RCC 7860 (cell line): ENCODE data around the gene MPP7.
"Not testable (repeated sequence)": the region's sequence is repeated elsewhere in the genome, so short reads cannot be mapped to it uniquely, and the experiment has no call there.

Experiments used
- DNase-seq: peaks from one replicate; pipeline ENCODE4 v3.0.0-alpha.2; 2015; ENCODE audit warnings: low spot score
- FAIRE-seq: peaks from 2 replicates; lab custom pipeline; 2012; peaks lifted over from hg19 to GRCh38; lab: Jason Lieb, UNC

MPP7 gene

GRCh38 chr10:28302638-28303488 is at the start of gene MPP7:
Gene MPP7 (minus strand): TSS chr10:28303064. CDS start chr10:28238604, 64,460 bp downstream.
- FAIRE-seq (peak; percentile 87), DNase-seq (peak; percentile 95)

- no peak for DNase-seq
- FAIRE-seq = no peak
These were observed 47.0 kb upstream of the MPP7 start for GRCh38 chr10:28349892-28350291.

DNA sequence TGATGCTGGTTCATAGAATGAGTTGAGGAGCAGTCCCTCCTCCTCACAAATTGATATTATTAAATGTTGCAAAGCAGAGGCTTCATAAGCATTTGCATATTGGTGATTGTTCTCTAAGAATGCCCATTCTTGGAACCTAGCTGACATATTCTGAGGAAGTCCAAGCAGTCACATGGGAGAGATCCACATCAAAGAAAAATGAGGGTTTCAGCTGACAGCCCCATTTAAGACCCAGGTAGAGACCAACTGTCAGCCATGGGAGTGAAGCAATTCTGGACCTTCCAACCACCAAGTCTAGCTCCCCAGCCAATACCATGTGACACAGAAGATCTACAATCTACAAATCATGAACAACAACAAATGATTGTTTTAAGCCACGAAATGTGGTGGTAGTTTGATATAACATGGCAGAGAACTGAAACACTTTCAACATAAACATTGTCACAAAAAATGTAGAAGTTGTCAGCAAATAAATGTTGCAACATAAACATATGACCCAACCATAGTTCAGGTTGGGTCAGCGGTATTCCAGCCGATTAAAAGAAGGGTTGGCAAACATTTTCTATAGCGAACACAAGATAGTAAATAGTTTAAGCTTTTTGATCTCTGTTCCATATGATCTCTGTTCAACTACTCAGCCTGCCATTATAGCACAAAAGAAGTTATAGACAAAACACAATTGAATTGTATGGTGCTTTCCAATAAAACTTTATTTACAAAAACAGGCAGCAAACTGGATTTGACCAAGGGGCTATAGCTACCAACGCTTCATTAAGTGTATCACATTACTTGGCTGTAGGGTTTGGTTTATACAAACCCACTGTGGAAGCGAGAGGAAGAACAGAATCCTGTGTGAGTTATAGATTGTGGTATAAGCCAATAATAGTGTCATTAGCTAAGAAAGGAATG is 41.4 kb upstream of the MPP7 start:
- DNase-seq (no peak), FAIRE-seq (no peak)

- FAIRE-seq (no peak), DNase-seq (no peak)
These were observed 40.4 kb upstream of the MPP7 start for GRCh38 chr10:28343252-28343651.

GRCh38 chr10:28341679-28342078 is 38.8 kb upstream of the MPP7 start:
- not testable (repeated sequence) for DNase-seq, FAIRE-seq

DNA sequence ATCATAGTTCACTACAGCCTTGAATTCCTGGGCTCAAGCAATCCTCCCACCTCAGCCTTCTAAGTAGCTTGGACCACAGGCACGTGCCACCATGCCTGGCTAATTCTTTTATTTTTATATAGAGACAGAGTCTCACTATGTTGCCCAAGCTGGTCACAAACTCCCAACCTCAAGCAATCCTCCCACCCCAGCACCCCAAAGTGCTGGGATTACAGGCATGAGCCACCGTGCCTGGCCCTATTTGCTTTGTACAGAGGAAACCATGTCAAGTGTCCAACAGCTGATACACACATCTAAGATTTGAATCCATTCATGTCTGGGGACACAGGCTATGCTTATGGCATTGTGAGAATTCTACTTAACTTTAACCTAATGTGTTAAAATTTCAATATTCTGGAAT is 29.9 kb upstream of the MPP7 start:
- FAIRE-seq (no peak), DNase-seq (no peak)

DNA sequence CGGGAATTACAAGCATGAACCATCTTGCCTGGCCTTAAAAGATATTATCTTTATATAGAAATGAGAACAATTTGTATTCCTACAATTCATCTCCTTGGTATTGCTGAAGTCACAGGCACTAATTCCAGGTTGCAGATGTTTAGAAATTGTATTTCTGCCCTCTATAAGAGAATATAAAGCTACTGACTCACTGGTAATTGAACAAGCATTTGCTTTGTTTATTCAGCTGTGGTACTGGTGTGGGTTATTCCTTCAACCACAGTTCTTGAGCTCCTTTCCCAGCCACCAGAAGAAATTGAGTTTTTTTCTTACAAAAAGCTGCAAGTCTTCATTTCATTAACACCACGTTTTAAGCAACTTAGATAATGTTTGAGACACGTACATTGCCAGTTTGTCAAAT is 29.0 kb upstream of the MPP7 start:
- DNase-seq (no peak), FAIRE-seq (no peak)

DNA sequence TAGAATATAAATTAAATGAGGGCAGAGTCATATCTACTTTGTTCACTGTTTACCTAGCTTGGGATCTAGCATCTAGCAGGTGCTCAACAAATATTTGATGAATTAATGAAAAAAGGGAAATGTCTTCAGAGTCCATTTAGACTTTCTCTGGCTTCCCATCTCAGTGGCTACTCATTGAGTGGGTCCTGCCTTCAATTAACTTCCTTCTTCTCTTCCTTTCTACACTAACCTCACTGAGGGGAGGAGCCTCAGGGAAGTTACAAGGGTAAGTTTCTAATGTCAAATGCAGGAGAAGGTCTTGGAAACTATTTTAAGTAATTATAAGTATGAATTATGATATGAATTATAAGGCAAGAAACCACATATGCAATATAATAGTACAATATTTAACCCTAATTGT is 28.2 kb upstream of the MPP7 start:
- no peak for FAIRE-seq
- DNase-seq = no peak

GRCh38 chr10:28328346-28328745 is 25.5 kb upstream of the MPP7 start:
- FAIRE-seq = no peak

DNA sequence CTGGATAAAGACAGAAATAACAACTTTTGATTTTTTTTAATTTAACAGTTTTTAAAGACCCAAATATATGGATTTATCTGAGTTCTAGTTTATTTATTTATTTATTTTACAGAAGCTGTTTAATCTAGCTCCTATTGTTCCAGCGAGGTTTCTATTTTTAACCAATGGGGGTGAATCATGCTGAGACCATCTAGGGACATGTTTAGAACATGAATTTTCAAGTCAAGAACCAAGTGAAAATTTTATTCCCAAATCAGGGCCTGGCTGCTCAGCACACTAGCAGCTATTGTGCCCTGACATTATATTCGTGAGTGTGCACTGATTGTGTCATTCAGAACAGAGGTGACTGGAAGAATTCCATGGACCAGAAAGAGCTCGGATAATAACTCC is 24.6 kb upstream of the MPP7 start:
- DNase-seq (no peak), FAIRE-seq (no peak)

More at GRCh38 chr10:28328346-28328745, 25.5 kb upstream of the MPP7 start:
- DNase-seq = no peak

- no peak for FAIRE-seq
- no peak for DNase-seq
These were observed 23.9 kb upstream of the MPP7 start for GRCh38 chr10:28326516-28327490.

DNA sequence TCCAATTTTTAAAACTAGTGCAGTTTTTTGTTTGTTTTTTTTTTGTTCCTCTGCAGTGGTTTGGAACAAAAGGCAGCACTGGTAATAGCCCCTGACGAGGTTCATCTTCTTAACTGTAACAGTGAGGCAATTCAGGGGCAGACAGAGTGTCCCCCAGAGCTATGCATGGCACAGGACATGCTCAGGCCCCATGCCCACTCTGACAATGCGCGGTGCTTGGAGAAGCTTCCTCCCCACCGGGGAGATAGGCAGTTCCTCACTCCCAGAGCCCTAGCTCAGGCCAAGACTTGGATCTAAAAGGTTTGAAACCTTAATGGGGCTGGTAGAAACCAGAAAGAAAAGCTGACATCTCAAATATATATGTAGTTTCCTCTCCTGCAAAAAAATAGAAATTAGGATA is 17.9 kb upstream of the MPP7 start:
- no peak for DNase-seq
- no peak for FAIRE-seq

GRCh38 chr10:28320090-28320489 is 17.2 kb upstream of the MPP7 start:
- DNase-seq = no peak
- no peak for FAIRE-seq

DNA sequence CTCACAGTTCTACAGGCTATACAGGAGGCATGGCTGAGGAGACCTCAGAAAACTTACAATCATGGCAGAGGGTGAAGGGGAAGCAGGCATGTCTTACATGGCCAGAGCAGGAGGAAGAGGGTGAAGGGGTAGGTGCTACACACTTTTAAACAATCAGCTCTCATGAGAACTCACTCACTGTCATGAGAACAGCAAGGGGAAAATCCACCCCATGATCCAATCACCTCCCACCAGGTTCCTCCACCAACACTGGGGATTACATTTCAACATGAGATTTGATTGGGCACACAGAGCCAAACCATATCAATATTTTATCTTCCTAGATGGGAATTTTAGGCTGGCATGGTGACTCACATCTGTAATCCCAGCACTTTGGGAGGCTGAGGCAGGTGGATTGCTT is 16.2 kb upstream of the MPP7 start:
- DNase-seq, FAIRE-seq: not testable (repeated sequence)

DNA sequence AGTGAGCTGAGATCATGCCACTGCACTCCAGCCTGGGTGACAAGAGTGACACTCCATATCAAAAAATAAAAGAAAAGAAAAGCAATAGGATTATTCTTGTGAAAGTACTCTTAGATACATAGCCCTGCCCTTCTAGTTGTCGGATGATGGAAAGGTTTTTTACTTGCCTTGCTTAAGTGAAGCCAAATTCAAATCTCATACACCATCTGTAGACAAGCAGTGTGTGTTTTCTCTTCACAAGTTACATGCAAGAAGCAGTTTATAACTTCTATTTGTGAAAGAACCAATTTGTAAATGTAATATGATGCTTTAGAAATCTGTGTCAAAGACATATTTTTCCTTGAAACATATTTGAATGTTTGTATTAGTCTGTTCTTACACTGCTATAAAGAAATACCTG is 15.8 kb upstream of the MPP7 start:
- FAIRE-seq = no peak

GRCh38 chr10:28317760-28318159 is 14.9 kb upstream of the MPP7 start:
- DNase-seq = no peak
- FAIRE-seq = no peak

More for the DNA sequence above, 15.8 kb upstream of the MPP7 start:
- DNase-seq = no peak

- DNase-seq = no peak
- FAIRE-seq = no peak
These were observed 13.8 kb upstream of the MPP7 start for GRCh38 chr10:28316696-28317095.

DNA sequence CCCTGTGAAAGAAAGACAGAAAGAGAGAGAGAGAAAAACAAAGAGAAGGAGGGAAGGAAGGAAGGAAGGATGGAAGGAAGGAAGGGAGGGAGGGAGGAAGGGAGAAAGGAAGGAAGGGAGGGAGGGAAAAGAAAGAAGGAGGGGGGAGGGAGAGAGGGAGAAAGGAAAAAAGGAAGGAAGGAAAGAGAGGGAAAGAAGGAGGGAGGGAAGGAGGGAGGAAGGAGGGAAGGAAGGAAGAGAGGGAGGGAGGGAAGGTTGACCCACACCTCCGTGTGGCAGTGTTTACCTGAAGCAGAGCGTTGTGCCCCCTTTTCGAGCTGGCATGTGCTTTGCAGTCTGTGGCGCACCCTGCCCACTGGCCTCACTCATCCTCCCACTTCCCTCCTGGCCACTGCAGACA is 12.3 kb upstream of the MPP7 start:
- DNase-seq = no peak
- no peak for FAIRE-seq

- no peak for DNase-seq
- FAIRE-seq = no peak
These were observed 11.3 kb upstream of the MPP7 start for GRCh38 chr10:28314211-28314610.

DNA sequence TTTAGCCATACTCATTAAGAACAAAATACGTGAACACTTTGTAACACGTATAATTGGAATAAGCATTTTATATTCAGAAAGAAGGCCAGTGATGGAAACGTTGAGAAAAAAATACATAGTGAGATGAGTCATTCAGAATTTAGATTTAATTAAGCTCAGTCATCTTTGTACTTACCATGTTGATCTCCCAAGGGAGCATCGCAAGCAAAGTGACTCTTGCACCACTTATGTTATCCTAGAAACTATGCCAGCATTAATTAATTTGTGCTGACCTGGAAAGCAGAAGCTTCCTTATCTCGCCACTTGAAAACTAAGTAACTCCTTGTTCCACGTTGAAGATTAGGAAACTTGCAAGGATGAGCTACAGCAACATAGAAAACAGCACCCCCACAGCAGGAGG is 9.7 kb upstream of the MPP7 start:
- DNase-seq = no peak
- FAIRE-seq = no peak

DNA sequence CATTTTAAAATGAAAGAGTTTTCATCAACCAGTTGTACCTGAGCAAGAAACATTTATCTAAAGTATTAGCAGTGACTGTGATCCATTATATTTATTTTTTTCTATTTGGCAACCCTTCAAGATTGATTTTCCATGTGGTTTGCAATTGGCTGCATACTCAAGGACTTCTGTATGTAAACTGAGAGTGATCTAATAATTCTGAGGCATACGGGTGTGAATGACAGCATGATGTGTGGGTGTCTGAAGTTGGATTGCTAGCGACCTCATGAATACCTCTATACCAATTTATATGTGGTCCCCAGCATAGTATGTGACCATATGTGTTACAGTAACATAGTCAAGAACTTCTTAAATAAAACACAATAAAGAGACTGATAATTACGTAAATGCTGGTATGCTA is 8.2 kb upstream of the MPP7 start:
- FAIRE-seq = no peak
- no peak for DNase-seq
